Osteocyte (in vitro differentiated cells): ENCODE measurements around the gene SND1. TPM values are rescaled to one million over a fixed set of nuclear protein-coding genes. Genes with fewer than 3 reads are reported as not detected.

Experiments used
- DNase-seq: peaks from one replicate; pipeline ENCODE4 v3.0.0; 2021; ENCODE audit warnings: mixed read lengths; ENCODE audit not compliant: unreplicated experiment; ENCODE audit errors: extremely low spot score
- H3K27ac Mint-ChIP-seq: one replicate; pipeline ENCODE4 v1.8.0; 2021; ENCODE audit warnings: mild to moderate bottlenecking, mixed read lengths; ENCODE audit not compliant: unreplicated experiment
- H3K27me3 Mint-ChIP-seq: one replicate; pipeline ENCODE4 v1.8.0; 2021; ENCODE audit warnings: mixed read lengths; ENCODE audit not compliant: unreplicated experiment
- H3K36me3 Mint-ChIP-seq: one replicate; pipeline ENCODE4 v1.8.0; 2021; ENCODE audit warnings: mixed read lengths; ENCODE audit not compliant: unreplicated experiment
- H3K4me1 Mint-ChIP-seq: one replicate; pipeline ENCODE4 v1.8.0; 2021; ENCODE audit warnings: mixed read lengths; ENCODE audit not compliant: unreplicated experiment
- H3K4me3 Mint-ChIP-seq: one replicate; pipeline ENCODE4 v1.8.0; 2021; ENCODE audit warnings: mild to moderate bottlenecking, moderate library complexity, mixed read lengths; ENCODE audit not compliant: unreplicated experiment
- H3K9me3 Mint-ChIP-seq: one replicate; pipeline ENCODE4 v1.8.0; 2021; ENCODE audit warnings: mixed read lengths; ENCODE audit not compliant: unreplicated experiment
- CTCF ChIP-seq: fragments of 200-600 bp; sonication (generic); IDR thresholded peaks from 2 replicates; pipeline ENCODE4 v1.5.0; 2021; ENCODE audit warnings: antibody characterized with exemption, mild to moderate bottlenecking, moderate library complexity
- total RNA-seq: library from RNA; stranded (reverse); gene quantifications from 2 replicates; pipeline ENCODE4 v1.2.1, GENCODE V29; 2021

SND1 gene
- total RNA-seq, 1 donor from 2014 or later: 229 TPM

- Mint-ChIP-seq H3K4me1 (peaks cover 10% of the 10 kb centered on the region), H3K27ac (no peak overlapping the region), H3K27me3 (no peaks in the 10 kb centered on the region), H3K4me3 (no peak overlapping the region), H3K36me3 (no peaks in the 10 kb centered on the region), H3K9me3 (no peaks in the 10 kb centered on the region)
- TF ChIP-seq CTCF: no peak
- no peak for DNase-seq
Observed at GRCh38 chr7:128115821-128116723, 464.1 kb downstream of the SND1 start.

- DNase-seq: no peak
- no peak overlapping the region for H3K27ac Mint-ChIP-seq
- peaks cover 10% of the 10 kb centered on the region for H3K4me1 Mint-ChIP-seq
- H3K36me3 Mint-ChIP-seq: no peaks in the 10 kb centered on the region
- TF ChIP-seq CTCF: no peak
- H3K9me3 Mint-ChIP-seq: no peaks in the 10 kb centered on the region
- H3K4me3 Mint-ChIP-seq: no peak overlapping the region
- no peaks in the 10 kb centered on the region for H3K27me3 Mint-ChIP-seq
Observed at GRCh38 chr7:128116740-128117139, 464.7 kb downstream of the SND1 start.

GRCh38 chr7:128117691-128118090 is 465.7 kb downstream of the SND1 start:
- no peak for TF ChIP-seq CTCF
- H3K27ac Mint-ChIP-seq: no peak overlapping the region
- H3K27me3 Mint-ChIP-seq: peaks cover 3% of the 10 kb centered on the region
- H3K9me3 Mint-ChIP-seq: no peaks in the 10 kb centered on the region
- no peak for DNase-seq
- peaks cover 15% of the 10 kb centered on the region for H3K4me1 Mint-ChIP-seq
- no peaks in the 10 kb centered on the region for H3K36me3 Mint-ChIP-seq
- H3K4me3 Mint-ChIP-seq: no peak overlapping the region

- Mint-ChIP-seq H3K36me3 (no peaks in the 10 kb centered on the region), H3K27ac (no peak overlapping the region), H3K27me3 (peaks cover 13% of the 10 kb centered on the region), H3K9me3 (no peaks in the 10 kb centered on the region), H3K4me3 (no peak overlapping the region), H3K4me1 (peaks cover 15% of the 10 kb centered on the region)
- DNase-seq: peak; percentile 77
- no peak for TF ChIP-seq CTCF
Observed at GRCh38 chr7:128119036-128119435, 467.0 kb downstream of the SND1 start.

- Mint-ChIP-seq H3K4me1 (peaks cover 14% of the 10 kb centered on the region), H3K36me3 (no peaks in the 10 kb centered on the region)
- no peak for TF ChIP-seq CTCF
Observed at GRCh38 chr7:128120116-128120515, 468.1 kb downstream of the SND1 start.

More at GRCh38 chr7:128120116-128120515, 468.1 kb downstream of the SND1 start:
- Mint-ChIP-seq H3K9me3 (no peaks in the 10 kb centered on the region), H3K27ac (no peak overlapping the region), H3K27me3 (peaks cover 21% of the 10 kb centered on the region), H3K4me3 (no peak overlapping the region)
- DNase-seq: peak; percentile 49
